Glutamatergic neuron (in vitro differentiated cells): ENCODE data around the gene FBXL7. TPM values are rescaled to one million over a fixed set of nuclear protein-coding genes. Genes with fewer than 3 reads are reported as not detected.

Experiments used
- DNase-seq: peaks from one replicate; pipeline ENCODE4 v3.0.0; 2022
- H3K27ac Mint-ChIP-seq: one replicate; pipeline ENCODE4 v1.8.0; 2020; ENCODE audit warnings: mild to moderate bottlenecking, mixed read lengths, inconsistent platforms; ENCODE audit not compliant: unreplicated experiment
- H3K27me3 Mint-ChIP-seq: one replicate; pipeline ENCODE4 v1.8.0; 2020; ENCODE audit warnings: mild to moderate bottlenecking, moderate library complexity, mixed read lengths, inconsistent platforms; ENCODE audit not compliant: unreplicated experiment
- H3K36me3 Mint-ChIP-seq: one replicate; pipeline ENCODE4 v1.8.0; 2020; ENCODE audit warnings: mild to moderate bottlenecking, mixed read lengths, inconsistent platforms; ENCODE audit not compliant: unreplicated experiment
- H3K4me1 Mint-ChIP-seq: one replicate; pipeline ENCODE4 v1.8.0; 2020; ENCODE audit warnings: mild to moderate bottlenecking, low read depth, mixed read lengths, inconsistent platforms; ENCODE audit not compliant: unreplicated experiment
- H3K4me3 Mint-ChIP-seq: one replicate; pipeline ENCODE4 v1.8.0; 2020; ENCODE audit warnings: mild to moderate bottlenecking, mixed read lengths, inconsistent platforms; ENCODE audit not compliant: unreplicated experiment
- H3K9me3 Mint-ChIP-seq: one replicate; pipeline ENCODE4 v1.8.0; 2020; ENCODE audit warnings: mild to moderate bottlenecking, moderate library complexity, mixed read lengths, inconsistent platforms; ENCODE audit not compliant: unreplicated experiment
- CTCF ChIP-seq: fragments of 200-600 bp; sonication (generic); IDR thresholded peaks from one replicate; pipeline ENCODE4 v1.5.0; 2021; ENCODE audit not compliant: partially characterized antibody, unreplicated experiment
- total RNA-seq: library from RNA; stranded (reverse); fragmentation: NEBNext Ultra II Directional; extraction: Animal tissue kit (Norgen Biotek cat#: 25700); gene quantifications from one replicate; pipeline ENCODE4 v1.2.1, GENCODE V29; 2021; ENCODE audit not compliant: unreplicated experiment

Gene FBXL7
- total RNA-seq, 1 donor from 2014 or later = 25.3 TPM

GRCh38 chr5:15893866-15894265, 393.9 kb downstream of the FBXL7 start:
- Mint-ChIP-seq H3K27ac (no peak overlapping the region), H3K4me1 (peaks cover 23% of the 10 kb centered on the region), H3K4me3 (no peak overlapping the region), H3K27me3 (peaks cover 3% of the 10 kb centered on the region), H3K36me3 (no peaks in the 10 kb centered on the region), H3K9me3 (no peaks in the 10 kb centered on the region)
- TF ChIP-seq CTCF = no peak
- DNase-seq = no peak

GRCh38 chr5:15897656-15898055, 397.7 kb downstream of the FBXL7 start:
- no peaks in the 10 kb centered on the region for H3K27me3 Mint-ChIP-seq
- H3K27ac Mint-ChIP-seq = no peak overlapping the region
- H3K4me3 Mint-ChIP-seq = no peak overlapping the region
- H3K9me3 Mint-ChIP-seq = peaks cover 2% of the 10 kb centered on the region
- TF ChIP-seq CTCF = no peak
- no peaks in the 10 kb centered on the region for H3K36me3 Mint-ChIP-seq
- DNase-seq = no peak
- peaks cover 14% of the 10 kb centered on the region for H3K4me1 Mint-ChIP-seq

GRCh38 chr5:15898641-15899040, 398.7 kb downstream of the FBXL7 start:
- no peaks in the 10 kb centered on the region for H3K36me3 Mint-ChIP-seq
- H3K9me3 Mint-ChIP-seq = peaks cover 2% of the 10 kb centered on the region
- no peak for DNase-seq
- no peak overlapping the region for H3K27ac Mint-ChIP-seq
- H3K4me1 Mint-ChIP-seq = peaks cover 14% of the 10 kb centered on the region
- no peak for TF ChIP-seq CTCF
- no peaks in the 10 kb centered on the region for H3K27me3 Mint-ChIP-seq
- H3K4me3 Mint-ChIP-seq = no peak overlapping the region

GRCh38 chr5:15899481-15899880, 399.5 kb downstream of the FBXL7 start:
- Mint-ChIP-seq H3K9me3 (peaks cover 2% of the 10 kb centered on the region), H3K27ac (no peak overlapping the region), H3K36me3 (no peaks in the 10 kb centered on the region), H3K4me3 (no peak overlapping the region), H3K27me3 (no peaks in the 10 kb centered on the region), H3K4me1 (peaks cover 14% of the 10 kb centered on the region)
- no peak for DNase-seq
- TF ChIP-seq CTCF = no peak

- Mint-ChIP-seq H3K36me3 (no peaks in the 10 kb centered on the region), H3K27me3 (no peaks in the 10 kb centered on the region), H3K4me3 (no peak overlapping the region), H3K4me1 (peaks cover 22% of the 10 kb centered on the region), H3K9me3 (peaks cover 7% of the 10 kb centered on the region), H3K27ac (no peak overlapping the region)
- DNase-seq = no peak
- TF ChIP-seq CTCF = no peak
Observed at GRCh38 chr5:15901151-15901550, 401.2 kb downstream of the FBXL7 start.
